Tibial nerve (tissue), 4 donors: ENCODE measurements around the gene EPS8. TPM values are rescaled to one million over a fixed set of nuclear protein-coding genes. Genes with fewer than 3 reads are reported as not detected.

Experiments used
- DNase-seq, 2 donors: peaks; one replicate each; pipeline ENCODE4 v3.0.0-alpha.2; 2019; ENCODE audit warnings: low spot score in 2 of 2
- H3K27ac ChIP-seq, 4 donors: fragments of 200-600 bp; sonication (generic) in 3 of 4; one replicate each; pipeline ENCODE4 v1.5.1; 2017 to 2019; ENCODE audit warnings: mild to moderate bottlenecking in 1 of 4
- H3K27me3 ChIP-seq, 2 donors: fragments of 200-600 bp; sonication (generic) in 1 of 2; one replicate each; pipeline versions ENCODE4 v1.5.1 to v1.6.0; 2017 to 2019
- H3K36me3 ChIP-seq, 3 donors: fragments of 200-600 bp; sonication (generic); one replicate each; pipeline ENCODE4 v1.5.1; 2018 to 2019
- H3K4me1 ChIP-seq, 4 donors: fragments of 200-600 bp; sonication (generic) in 3 of 4; one replicate each; pipeline ENCODE4 v1.5.1; 2017 to 2019
- H3K4me3 ChIP-seq, 4 donors: fragments of 200-600 bp; sonication (generic) in 3 of 4; one replicate each; pipeline ENCODE4 v1.5.1; 2017 to 2019; ENCODE audit warnings: mild to moderate bottlenecking in 1 of 4, moderate library complexity in 1 of 4
- H3K9me3 ChIP-seq, 4 donors: fragments of 200-600 bp; sonication (generic) in 3 of 4; one replicate each; pipeline ENCODE4 v1.5.1; 2017 to 2019
- CTCF ChIP-seq, 5 experiments: fragments of 200-600 bp in 3 of 5; fragments of 450-650 bp in 2 of 5; sonication (generic) in 3 of 5; IDR thresholded peaks; one replicate each; pipeline ENCODE4 v1.5.1; 2016 to 2019; ENCODE audit warnings: antibody characterized with exemption in 5 of 5, mild to moderate bottlenecking in 3 of 5, moderate library complexity in 2 of 5
- EP300 ChIP-seq, 2 donors: sonication (generic); formaldehyde crosslinking; IDR thresholded peaks; one replicate each; pipeline ENCODE4 v1.6.1; 2017; ENCODE audit warnings: antibody characterized with exemption in 2 of 2, mild to moderate bottlenecking in 1 of 2
- POLR2A ChIP-seq, 2 donors: fragments of 450-650 bp; IDR thresholded peaks; one replicate each; pipeline ENCODE4 v1.6.1; 2017; ENCODE audit warnings: antibody characterized with exemption in 2 of 2, mild to moderate bottlenecking in 2 of 2, moderate library complexity in 2 of 2
- WGBS, 2 donors: methylation state at CpG; one replicate each; pipeline ENCODE4 v1.1.5; 2018; 5-methylcytosine and 5-hydroxymethylcytosine counted together
- total RNA-seq, 4 donors: library from RNA; depleted of rRNA; stranded (reverse); fragments of >200 nt; gene quantifications; one replicate each; pipeline ENCODE4 v1.1.0, GENCODE V29; 2016

Gene EPS8
- total RNA-seq, 4 donors from 2014 or later, result 153 to 215 (median 193) TPM

- H3K36me3 ChIP-seq, result no peaks in the 10 kb centered on the region
- H3K27ac ChIP-seq, result peak overlapping the region in 2 of 4 donors; percentile 42 to 48
- H3K4me1 ChIP-seq, result peaks cover 0 to 7% (median 0%) of the 10 kb centered on the region in 4 donors
- H3K9me3 ChIP-seq, result no peaks in the 10 kb centered on the region
- WGBS, 2 donors, result 40 to 47% methylated on average over 3 of the region's 3 CpGs
- no peaks in the 10 kb centered on the region for H3K27me3 ChIP-seq
- H3K4me3 ChIP-seq, result no peak overlapping the region
- no peak for DNase-seq
- TF ChIP-seq EP300 (IDR thresholded peaks at IDR 0.05) (no peak), POLR2A (IDR thresholded peaks at IDR 0.05) (no peak), CTCF (IDR thresholded peaks at IDR 0.05) (no peak)
Measured at GRCh38 chr12:15830538-15830937, 41.4 kb upstream of the EPS8 start.

- no peaks in the 10 kb centered on the region for H3K27me3 ChIP-seq
- no peak overlapping the region for H3K4me3 ChIP-seq
- no peaks in the 10 kb centered on the region for H3K36me3 ChIP-seq
- peak overlapping the region in 2 of 4 donors; percentile 42 to 48 for H3K27ac ChIP-seq
- DNase-seq, result no peak
- peaks cover 0 to 7% (median 0%) of the 10 kb centered on the region in 4 donors for H3K4me1 ChIP-seq
- TF ChIP-seq CTCF (IDR thresholded peaks at IDR 0.05) (no peak), POLR2A (IDR thresholded peaks at IDR 0.05) (no peak)
- WGBS, 2 donors, result 51 to 53% methylated on average over 3 of the region's 3 CpGs
- H3K9me3 ChIP-seq, result no peaks in the 10 kb centered on the region
Measured at GRCh38 chr12:15829949-15830348, 40.8 kb upstream of the EPS8 start.

GRCh38 chr12:15829255-15829654, 40.1 kb upstream of the EPS8 start:
- no peak overlapping the region for H3K4me3 ChIP-seq
- TF ChIP-seq EP300 (IDR thresholded peaks at IDR 0.05), result no peak
- no peak for DNase-seq

GRCh38 chr12:15827136-15827535, 37.9 kb upstream of the EPS8 start:
- no peaks in the 10 kb centered on the region for H3K36me3 ChIP-seq
- WGBS, 2 donors, result 52 to 64% methylated on average over 1 of the region's 1 CpG
- no peak for TF ChIP-seq EP300 (IDR thresholded peaks at IDR 0.05)
- TF ChIP-seq POLR2A (IDR thresholded peaks at IDR 0.05), result no peak
- no peak for TF ChIP-seq CTCF (IDR thresholded peaks at IDR 0.05)
- no peak overlapping the region for H3K27ac ChIP-seq
- no peaks in the 10 kb centered on the region for H3K9me3 ChIP-seq
- no peaks in the 10 kb centered on the region for H3K27me3 ChIP-seq
- no peak overlapping the region for H3K4me3 ChIP-seq
- no peak for DNase-seq
- peaks cover 0 to 7% (median 0%) of the 10 kb centered on the region in 4 donors for H3K4me1 ChIP-seq

More at GRCh38 chr12:15829255-15829654, 40.1 kb upstream of the EPS8 start:
- 94 to 97% methylated on average over 3 of the region's 3 CpGs for WGBS, 2 donors
- H3K36me3 ChIP-seq, result no peaks in the 10 kb centered on the region
- no peak overlapping the region for H3K27ac ChIP-seq
- no peaks in the 10 kb centered on the region for H3K9me3 ChIP-seq
- no peaks in the 10 kb centered on the region for H3K27me3 ChIP-seq
- H3K4me1 ChIP-seq, result peaks cover 0 to 7% (median 0%) of the 10 kb centered on the region in 4 donors

- no peak for TF ChIP-seq CTCF (IDR thresholded peaks at IDR 0.05)
- no peak for TF ChIP-seq EP300 (IDR thresholded peaks at IDR 0.05)
- TF ChIP-seq POLR2A (IDR thresholded peaks at IDR 0.05), result no peak
- 91 to 95% methylated on average over 3 of the region's 3 CpGs for WGBS, 2 donors
- Histone ChIP-seq H3K4me1 (no peaks in the 10 kb centered on the region), H3K27me3 (no peaks in the 10 kb centered on the region), H3K36me3 (no peaks in the 10 kb centered on the region), H3K27ac (no peak overlapping the region), H3K9me3 (no peaks in the 10 kb centered on the region), H3K4me3 (no peak overlapping the region)
- no peak for DNase-seq
Measured at GRCh38 chr12:15824516-15824915, 35.3 kb upstream of the EPS8 start.
